ENCODE measurements around the gene CMSS1. TPM values are rescaled to one million over a fixed set of nuclear protein-coding genes. Genes with fewer than 3 reads are reported as not detected.

Gene CMSS1
- total RNA-seq, 2 donors from 2014 or later, result 18.1 to 22.7 TPM

GRCh38 chr3:99829844-99830243, 12.2 kb downstream of the CMSS1 start:
- Histone ChIP-seq H3K9me3 (no peaks in the 10 kb centered on the region), H3K36me3 (peaks cover 8% of the 10 kb centered on the region), H3K4me1 (ENCODE audit: control insufficient read depth in 1 of 2, low read depth in 2 of 2) (peaks cover 0 to 17% of the 10 kb centered on the region in 2 donors), H3K4me3 (no peak overlapping the region), H3K27me3 (replicated peaks; ENCODE audit: insufficient read depth) (no peaks in the 10 kb centered on the region), H3K27ac (no peak overlapping the region)
- DNase-seq (ENCODE audit: low spot score), result no peak
- TF ChIP-seq, protein P1, sequence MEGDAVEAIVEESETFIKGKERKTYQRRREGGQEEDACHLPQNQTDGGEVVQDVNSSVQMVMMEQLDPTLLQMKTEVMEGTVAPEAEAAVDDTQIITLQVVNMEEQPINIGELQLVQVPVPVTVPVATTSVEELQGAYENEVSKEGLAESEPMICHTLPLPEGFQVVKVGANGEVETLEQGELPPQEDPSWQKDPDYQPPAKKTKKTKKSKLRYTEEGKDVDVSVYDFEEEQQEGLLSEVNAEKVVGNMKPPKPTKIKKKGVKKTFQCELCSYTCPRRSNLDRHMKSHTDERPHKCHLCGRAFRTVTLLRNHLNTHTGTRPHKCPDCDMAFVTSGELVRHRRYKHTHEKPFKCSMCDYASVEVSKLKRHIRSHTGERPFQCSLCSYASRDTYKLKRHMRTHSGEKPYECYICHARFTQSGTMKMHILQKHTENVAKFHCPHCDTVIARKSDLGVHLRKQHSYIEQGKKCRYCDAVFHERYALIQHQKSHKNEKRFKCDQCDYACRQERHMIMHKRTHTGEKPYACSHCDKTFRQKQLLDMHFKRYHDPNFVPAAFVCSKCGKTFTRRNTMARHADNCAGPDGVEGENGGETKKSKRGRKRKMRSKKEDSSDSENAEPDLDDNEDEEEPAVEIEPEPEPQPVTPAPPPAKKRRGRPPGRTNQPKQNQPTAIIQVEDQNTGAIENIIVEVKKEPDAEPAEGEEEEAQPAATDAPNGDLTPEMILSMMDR (IDR thresholded peaks at IDR 0.05), result no peak
- ATAC-seq (ENCODE audit: insufficient number of reproducible peaks, low FRiP score, low read depth), result no peak

GRCh38 chr3:99833617-99834205, 16.0 kb downstream of the CMSS1 start:
- TF ChIP-seq, protein P1 (IDR thresholded peaks at IDR 0.05), result no peak
- DNase-seq (ENCODE audit: low spot score), result no peak
- Histone ChIP-seq H3K27ac (peak overlapping the region in 1 of 2 donors; percentile 0), H3K27me3 (replicated peaks; ENCODE audit: insufficient read depth) (no peaks in the 10 kb centered on the region), H3K4me3 (no peak overlapping the region), H3K36me3 (peaks cover 7% of the 10 kb centered on the region), H3K9me3 (no peaks in the 10 kb centered on the region), H3K4me1 (ENCODE audit: control insufficient read depth in 1 of 2, low read depth in 2 of 2) (peaks cover 0 to 14% of the 10 kb centered on the region in 2 donors)
- no peak for ATAC-seq (ENCODE audit: insufficient number of reproducible peaks, low FRiP score, low read depth)

- Histone ChIP-seq H3K4me1 (ENCODE audit: control insufficient read depth in 1 of 2, low read depth in 2 of 2) (peaks cover 0 to 14% of the 10 kb centered on the region in 2 donors), H3K27me3 (replicated peaks; ENCODE audit: insufficient read depth) (no peaks in the 10 kb centered on the region), H3K27ac (no peak overlapping the region), H3K9me3 (no peaks in the 10 kb centered on the region), H3K4me3 (no peak overlapping the region), H3K36me3 (no peaks in the 10 kb centered on the region)
- DNase-seq (ENCODE audit: low spot score), result no peak
- ATAC-seq (ENCODE audit: insufficient number of reproducible peaks, low FRiP score, low read depth), result no peak
- TF ChIP-seq, protein P1 (IDR thresholded peaks at IDR 0.05), result no peak
These were observed 16.7 kb downstream of the CMSS1 start for GRCh38 chr3:99834211-99834957.

DNA sequence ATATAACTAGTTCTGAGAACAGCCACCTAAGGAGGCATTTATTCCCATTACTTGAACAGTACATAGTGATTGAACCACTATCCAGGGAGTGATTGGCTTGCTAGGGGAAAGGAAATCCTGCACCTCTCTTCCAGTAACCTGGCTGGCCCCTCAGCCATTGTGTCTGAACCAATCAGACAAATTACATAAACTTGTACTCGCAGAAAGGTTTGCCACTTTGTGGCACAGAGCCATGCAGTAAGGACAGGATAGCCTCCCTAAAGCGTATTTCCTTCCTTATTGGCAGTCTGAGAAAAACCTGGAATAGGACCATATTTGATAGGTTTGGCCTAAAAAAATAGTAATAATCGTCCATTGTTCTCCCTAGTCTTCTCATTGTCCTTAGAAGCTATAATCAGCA, 19.0 kb downstream of the CMSS1 start:
- Histone ChIP-seq H3K4me3 (no peak overlapping the region), H3K27me3 (replicated peaks; ENCODE audit: insufficient read depth) (no peaks in the 10 kb centered on the region), H3K4me1 (ENCODE audit: control insufficient read depth in 1 of 2, low read depth in 2 of 2) (peaks cover 0 to 14% of the 10 kb centered on the region in 2 donors), H3K36me3 (no peaks in the 10 kb centered on the region), H3K27ac (no peak overlapping the region), H3K9me3 (no peaks in the 10 kb centered on the region)
- no peak for ATAC-seq (ENCODE audit: insufficient number of reproducible peaks, low FRiP score, low read depth)
- TF ChIP-seq, protein P1 (IDR thresholded peaks at IDR 0.05), result no peak
- no peak for DNase-seq (ENCODE audit: low spot score)

DNA sequence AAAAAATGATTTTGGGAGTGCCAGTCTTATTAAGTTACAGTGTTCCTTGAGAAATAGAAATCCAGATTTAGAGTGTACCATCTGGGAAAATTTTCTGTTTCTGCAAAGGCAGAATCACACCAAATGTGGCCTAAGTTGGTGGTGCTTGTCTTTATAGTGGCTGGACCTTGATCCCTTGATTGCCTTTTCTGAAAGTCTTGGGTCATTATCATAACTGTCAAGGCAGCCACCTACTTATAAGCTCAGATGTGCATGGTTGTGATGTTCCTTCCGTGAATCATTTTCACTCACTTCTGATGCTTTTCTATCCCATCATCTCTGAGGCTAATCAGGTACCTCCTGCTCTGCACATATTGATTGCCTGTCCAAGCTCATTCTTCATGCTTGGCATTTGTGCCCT, 20.1 kb downstream of the CMSS1 start:
- Histone ChIP-seq H3K27ac (peak overlapping the region in 1 of 2 donors; percentile 20), H3K36me3 (no peaks in the 10 kb centered on the region), H3K4me3 (no peak overlapping the region), H3K9me3 (no peaks in the 10 kb centered on the region), H3K27me3 (replicated peaks; ENCODE audit: insufficient read depth) (no peaks in the 10 kb centered on the region), H3K4me1 (ENCODE audit: control insufficient read depth in 1 of 2, low read depth in 2 of 2) (peaks cover 0 to 17% of the 10 kb centered on the region in 2 donors)
- DNase-seq (ENCODE audit: low spot score) (no peak), ATAC-seq (ENCODE audit: insufficient number of reproducible peaks, low FRiP score, low read depth) (no peak)
- TF ChIP-seq, protein P1 (IDR thresholded peaks at IDR 0.05), result no peak
